IPS-11a (cell line): ENCODE data around the gene VIPR2.

Experiments used
- H3K4me3 ChIP-seq: one replicate; pipeline ENCODE4 v1.5.1; 2013; ENCODE audit warnings: low read depth, low read length, control low read depth

VIPR2 gene

GRCh38 chr7:159158125-159158887 is 13.6 kb upstream of the VIPR2 start:
- H3K4me3 ChIP-seq = no peak overlapping the region

DNA sequence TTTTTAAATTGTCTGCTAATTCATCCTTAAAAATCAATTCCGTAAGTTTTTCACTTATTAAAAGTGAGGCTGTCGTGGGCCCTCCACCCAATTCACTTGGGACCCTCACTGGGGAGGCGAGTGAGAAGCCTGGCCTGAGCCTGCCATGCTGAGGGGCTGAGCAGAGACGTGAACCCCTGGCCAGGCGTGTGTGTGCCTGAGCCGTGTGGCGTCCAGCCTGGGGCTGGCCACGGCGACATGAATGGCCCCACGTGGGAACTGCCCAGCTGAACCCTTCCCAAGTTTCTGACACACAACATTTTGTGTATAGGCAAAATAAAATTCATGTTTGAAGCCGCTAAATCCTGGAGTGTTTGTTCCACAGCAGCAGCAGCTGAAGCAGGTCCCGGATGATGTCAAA is 13.0 kb upstream of the VIPR2 start:
- H3K4me3 ChIP-seq = no peak overlapping the region

DNA sequence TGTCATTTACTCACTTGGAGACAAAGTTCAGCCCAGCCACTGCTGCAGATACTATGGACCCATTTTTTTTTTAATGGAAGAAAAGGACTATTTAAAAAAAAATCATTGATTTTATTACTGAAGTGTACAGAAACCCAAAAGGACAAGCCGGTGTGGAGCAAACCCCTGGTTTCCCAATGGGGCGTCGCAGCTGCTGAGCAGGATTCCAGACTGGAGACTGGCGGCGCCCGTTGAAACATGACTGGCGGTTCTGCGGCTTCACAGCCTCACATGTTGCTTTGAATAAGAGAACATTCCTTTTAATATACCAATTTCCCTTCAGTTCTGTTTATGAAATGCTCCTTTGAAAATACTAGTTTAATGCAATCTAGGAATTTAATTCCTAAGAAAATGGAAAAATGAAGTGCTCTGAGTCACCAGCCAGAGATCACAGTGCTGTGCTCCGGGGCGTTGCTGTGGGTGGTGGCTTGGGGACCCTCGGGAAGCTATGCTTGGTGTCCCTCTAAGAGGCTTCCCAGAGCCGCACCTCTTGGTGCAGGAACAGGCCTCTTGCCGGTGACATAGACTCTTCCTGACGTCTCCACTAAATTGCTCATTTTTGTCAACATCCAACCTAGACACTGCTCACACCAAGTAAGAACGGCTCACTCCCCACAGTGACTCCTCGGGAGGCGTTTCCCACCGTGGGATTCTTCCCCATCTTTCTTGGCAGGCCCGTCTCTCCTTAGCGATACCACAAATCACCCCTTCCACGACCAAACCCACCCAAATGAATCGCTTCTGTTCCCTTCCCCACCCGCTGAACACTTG is 12.0 kb upstream of the VIPR2 start:
- H3K4me3 ChIP-seq = no peak overlapping the region

DNA sequence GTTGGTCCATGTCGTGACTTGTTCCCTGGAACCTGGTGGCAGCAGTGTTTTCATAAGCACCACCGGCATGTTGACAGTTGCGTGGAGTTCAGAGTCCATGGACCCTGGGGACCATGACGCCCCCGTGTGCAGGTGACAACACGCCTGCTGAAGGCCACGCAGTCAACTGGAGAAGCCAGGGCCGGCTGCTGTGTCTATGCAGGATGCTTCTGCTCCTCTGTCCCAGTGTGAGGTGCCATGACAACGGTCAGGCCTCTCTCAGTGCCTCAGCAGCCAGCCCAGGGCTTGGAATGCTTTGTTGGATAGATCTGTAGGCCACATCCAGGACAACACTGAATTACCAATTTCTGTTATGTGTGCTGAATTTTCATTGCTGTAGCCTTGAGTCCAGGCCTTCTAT is 10.7 kb upstream of the VIPR2 start:
- H3K4me3 ChIP-seq = no peak overlapping the region

GRCh38 chr7:159154243-159154642 is 9.6 kb upstream of the VIPR2 start:
- H3K4me3 ChIP-seq = no peak overlapping the region

DNA sequence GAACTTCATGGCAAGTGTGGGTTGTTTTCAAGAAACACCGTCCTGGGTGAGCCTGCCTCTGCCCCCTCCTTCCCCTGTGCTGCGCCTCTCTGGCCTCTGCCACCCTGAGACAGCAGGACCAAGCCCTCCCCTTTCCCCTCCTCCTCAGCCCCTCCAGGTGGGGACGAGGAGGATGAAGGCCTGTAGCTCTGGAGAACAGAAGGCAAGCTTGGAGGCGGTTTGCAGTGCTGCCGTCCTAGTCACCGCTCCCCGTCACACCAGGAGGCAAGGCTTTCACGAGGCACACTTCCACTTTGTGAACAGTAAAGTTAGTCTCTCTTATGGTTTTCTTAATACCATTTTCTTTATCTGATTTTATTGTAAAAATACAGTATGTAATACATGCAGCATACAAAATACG is 8.8 kb upstream of the VIPR2 start:
- H3K4me3 ChIP-seq = no peak overlapping the region

DNA sequence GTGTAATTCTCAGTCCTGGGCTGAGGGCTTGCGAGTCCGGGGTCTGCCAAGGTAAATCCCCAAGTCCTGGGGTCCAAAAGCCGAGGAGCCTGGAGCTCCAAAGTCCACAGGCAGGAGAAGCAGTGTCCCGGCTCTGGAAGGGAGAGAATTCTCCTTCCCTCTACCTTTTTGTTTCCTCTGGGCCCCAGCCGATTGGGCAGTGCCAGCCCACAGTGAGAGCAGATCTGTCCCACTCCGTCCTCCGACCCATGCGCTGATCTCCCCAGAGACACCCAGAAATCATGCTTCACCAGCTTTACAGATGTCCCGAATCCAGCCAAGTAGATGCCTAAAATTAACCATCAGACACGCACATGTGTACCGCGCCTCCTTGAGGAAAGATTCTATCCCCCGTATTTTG is 8.1 kb upstream of the VIPR2 start:
- H3K4me3 ChIP-seq = no peak overlapping the region

DNA sequence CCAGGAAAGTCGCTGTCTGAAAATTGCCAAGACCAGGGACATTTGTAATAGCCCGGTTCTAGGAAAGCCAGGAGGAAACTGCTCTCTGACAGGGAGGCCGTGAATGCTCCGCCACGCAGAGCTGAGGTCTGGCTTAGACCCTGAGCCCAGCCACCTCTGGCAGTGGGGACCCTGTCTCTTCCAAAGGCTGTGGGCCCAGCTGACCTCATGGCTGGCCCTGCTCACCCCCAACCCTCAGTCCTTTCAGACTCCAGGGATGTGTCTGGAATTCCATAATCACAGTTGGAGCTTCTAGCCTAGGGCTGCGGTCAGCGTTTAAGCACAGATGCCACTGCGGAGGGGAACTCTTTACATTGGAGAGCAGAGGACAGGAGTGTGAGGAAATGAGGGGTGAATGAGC is 6.6 kb upstream of the VIPR2 start:
- H3K4me3 ChIP-seq = no peak overlapping the region

DNA sequence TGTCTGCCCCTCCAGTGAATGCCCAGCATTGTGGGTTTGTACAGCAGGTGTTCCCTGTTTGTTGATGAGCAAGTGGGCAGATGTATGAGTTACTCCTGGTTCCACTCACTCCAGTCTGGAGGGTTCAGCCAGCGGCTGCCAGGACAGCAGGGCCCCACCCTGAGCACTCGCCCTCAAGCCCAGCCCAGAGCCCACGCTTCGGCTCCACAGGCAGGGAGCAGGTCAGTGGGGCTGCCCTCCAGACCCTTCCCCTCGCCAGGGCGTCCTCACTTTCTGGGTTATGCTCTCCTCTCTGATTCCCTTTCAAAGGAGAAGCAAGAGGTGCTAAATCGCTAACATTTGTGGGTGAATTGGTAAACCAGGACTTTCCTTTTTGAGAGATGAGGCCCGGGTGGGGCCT is 4.8 kb upstream of the VIPR2 start:
- no peak overlapping the region for H3K4me3 ChIP-seq

GRCh38 chr7:159148430-159149395 is 4.0 kb upstream of the VIPR2 start:
- no peak overlapping the region for H3K4me3 ChIP-seq

- H3K4me3 ChIP-seq = no peak overlapping the region
These were observed 3.0 kb upstream of the VIPR2 start for GRCh38 chr7:159147687-159148086.

DNA sequence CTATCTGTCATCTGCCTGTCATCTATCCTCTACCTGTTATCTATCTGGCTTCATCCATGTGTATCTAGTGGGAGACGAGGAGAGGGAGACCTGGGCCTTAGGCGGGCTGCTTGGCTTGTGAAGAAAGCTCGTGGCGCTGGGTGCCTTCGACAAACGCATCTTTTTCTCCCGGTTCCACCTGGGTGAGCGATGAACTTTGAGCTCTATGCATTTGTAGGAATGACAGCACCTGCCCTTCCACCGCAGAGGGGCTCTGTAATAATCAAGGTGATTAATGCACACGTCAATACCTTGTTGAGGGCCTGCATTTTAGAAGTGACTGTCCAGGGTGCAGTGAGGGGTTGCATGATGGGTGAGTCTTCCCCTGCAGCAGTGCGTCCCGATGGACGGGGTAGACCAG is 2.6 kb upstream of the VIPR2 start:
- no peak overlapping the region for H3K4me3 ChIP-seq

DNA sequence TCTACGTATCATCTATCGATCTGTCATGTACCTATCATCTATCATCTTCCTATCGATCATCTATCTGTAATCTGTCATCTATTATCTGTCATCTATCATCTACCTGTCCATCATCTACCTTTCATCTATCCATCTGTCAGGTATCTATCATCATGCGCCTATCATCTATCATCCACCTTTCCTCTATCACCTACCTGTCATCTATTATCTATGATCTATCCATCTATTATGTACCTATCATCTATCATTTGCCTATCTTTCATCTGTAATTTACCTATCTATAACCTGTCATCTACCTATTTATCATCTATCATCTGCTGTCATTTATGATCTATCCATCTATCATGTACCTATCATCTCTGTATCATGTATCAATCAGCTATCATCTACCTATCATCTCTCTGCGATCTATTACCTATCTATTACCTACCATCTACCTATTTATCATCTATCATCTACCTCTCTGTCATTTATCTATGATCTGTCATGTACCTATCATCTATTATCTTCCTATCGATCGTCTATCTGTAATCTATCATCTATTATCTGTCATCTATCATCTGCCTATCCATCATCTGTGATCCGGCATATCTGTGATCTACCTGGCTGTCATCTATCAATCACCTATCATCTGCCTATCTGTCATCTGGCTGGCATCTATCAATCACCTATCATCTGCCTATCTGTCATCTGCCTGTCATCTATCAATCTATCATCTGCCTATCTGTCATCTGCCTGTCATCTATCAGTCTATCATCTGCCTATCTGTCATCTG is 1.6 kb upstream of the VIPR2 start:
- no peak overlapping the region for H3K4me3 ChIP-seq

DNA sequence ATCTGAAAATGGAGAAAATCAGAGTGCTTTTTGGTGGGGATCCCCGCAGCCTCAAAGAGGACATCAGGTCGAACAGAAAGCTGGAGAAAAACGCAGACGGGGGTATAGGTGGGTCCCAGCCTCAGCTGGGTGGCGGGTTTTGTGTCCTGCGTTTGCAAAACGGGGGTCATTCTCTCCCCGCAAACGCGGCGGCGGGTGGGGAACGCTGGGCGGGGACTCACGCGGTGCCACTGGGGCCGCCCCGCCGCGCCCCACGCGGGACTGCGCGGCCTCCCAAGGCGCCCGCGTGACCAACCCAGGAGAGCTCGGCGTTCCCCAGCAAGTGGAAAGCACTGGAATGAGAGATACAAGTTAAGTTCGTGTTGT is 806 bp upstream of the VIPR2 start:
- peak overlapping the region; percentile 31 for H3K4me3 ChIP-seq

DNA sequence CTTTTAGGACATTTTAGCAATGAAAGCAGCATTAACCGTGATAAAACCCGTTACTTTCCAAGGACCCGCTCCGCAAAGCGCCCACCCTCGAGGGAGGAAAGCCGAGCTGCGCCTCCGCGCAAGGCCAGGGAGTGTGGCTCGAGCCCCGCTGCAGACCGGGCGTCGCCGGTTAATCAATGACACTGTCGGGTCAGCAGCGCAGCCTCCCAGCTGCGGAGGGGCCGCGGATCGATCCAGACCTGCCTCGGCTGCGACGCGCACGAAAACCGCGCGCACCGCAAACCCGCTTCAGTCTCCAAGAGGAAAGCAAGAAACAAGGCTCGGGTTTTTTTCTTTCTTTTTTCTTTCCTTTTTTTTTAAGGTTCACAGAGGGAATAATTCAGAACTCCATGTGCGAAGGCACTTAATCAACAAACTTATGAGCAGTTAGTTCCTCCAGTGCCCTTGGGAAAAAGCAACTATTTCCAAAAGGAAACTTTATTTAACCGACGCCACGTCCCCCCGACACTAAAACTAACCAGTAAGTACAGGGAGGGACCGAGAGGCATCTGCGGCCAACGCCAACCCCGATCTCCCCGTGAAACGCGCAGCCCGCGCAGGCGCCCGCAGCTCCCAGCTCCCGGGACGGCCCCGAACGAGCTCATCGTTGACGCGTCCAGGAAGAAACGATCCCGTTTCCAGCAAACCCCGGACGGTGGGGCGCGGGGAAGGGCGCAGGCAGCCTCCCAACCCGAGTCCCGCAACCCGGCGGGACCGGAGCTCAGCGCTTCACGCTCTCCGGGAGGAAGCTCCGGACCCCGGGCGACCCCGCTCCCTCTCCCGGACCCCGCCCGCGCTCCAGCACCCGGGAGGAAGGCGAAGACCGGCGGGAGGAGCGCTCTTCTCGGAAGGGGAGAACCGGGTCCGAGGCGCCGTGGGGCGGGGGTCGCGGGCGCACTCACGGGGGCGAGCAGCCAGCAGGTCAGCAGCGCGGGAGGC is 598 bp downstream of the VIPR2 start:
- peak overlapping the region; percentile 46 for H3K4me3 ChIP-seq

DNA sequence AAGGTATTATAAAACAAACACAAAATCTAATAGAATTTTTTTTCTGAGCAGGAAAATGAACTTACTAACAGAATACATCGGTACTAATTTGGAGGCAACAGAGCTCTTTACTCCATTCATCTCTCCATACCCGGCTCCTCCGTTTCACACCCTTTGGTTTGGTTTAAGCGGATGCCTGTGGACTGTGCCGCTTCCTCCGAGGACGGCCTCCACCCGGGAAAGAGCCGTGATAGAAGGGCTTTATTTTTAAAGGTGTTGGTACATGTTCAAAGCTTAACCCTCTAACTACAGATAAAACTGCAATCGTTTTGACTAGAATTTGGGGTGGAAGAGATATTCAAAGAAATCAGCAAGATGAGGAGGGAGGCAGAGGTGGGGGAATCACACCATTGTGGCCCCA is 1.9 kb downstream of the VIPR2 start:
- no peak overlapping the region for H3K4me3 ChIP-seq

- H3K4me3 ChIP-seq = no peak overlapping the region
These were observed 2.5 kb downstream of the VIPR2 start for GRCh38 chr7:159142199-159142598.

- H3K4me3 ChIP-seq = no peak overlapping the region
These were observed 3.0 kb downstream of the VIPR2 start for GRCh38 chr7:159141660-159142059.

- no peak overlapping the region for H3K4me3 ChIP-seq
These were observed 3.5 kb downstream of the VIPR2 start for GRCh38 chr7:159141167-159141566.
